Breast epithelium (tissue), 4 donors: ENCODE results near the gene OGA. TPM values are rescaled to one million over a fixed set of nuclear protein-coding genes. Genes with fewer than 3 reads are reported as not detected.

Experiments
- DNase-seq, 2 donors: peaks; one replicate each; pipeline ENCODE4 v3.0.0-alpha.2; 2019; ENCODE audit warnings: low spot score in 2 of 2
- H3K27ac ChIP-seq, 2 donors: fragments of 200-600 bp; sonication (generic) in 1 of 2; one replicate each; pipeline ENCODE4 v1.5.1; 2016 to 2019; ENCODE audit warnings: mild to moderate bottlenecking in 1 of 2
- H3K27me3 ChIP-seq, 2 donors: fragments of 200-600 bp; sonication (generic) in 1 of 2; one replicate each; pipeline versions ENCODE4 v1.5.1 to v1.6.0; 2017 to 2019; ENCODE audit warnings: control low read depth in 1 of 2, mild to moderate bottlenecking in 1 of 2
- H3K36me3 ChIP-seq: fragments of 200-600 bp; one replicate; pipeline ENCODE4 v1.5.1; 2019
- H3K4me1 ChIP-seq, 2 donors: fragments of 200-600 bp; sonication (generic); one replicate each; pipeline ENCODE4 v1.5.1; 2016 to 2019; ENCODE audit warnings: control low read depth in 1 of 2
- H3K4me3 ChIP-seq, 3 donors: fragments of 200-600 bp; sonication (generic); 1 replicate in 2 of 3; 2 replicates in 1 of 3; pipeline ENCODE4 v1.5.1; 2016 to 2019; ENCODE audit warnings: mild to moderate bottlenecking in 3 of 3, moderate library complexity in 2 of 3
- H3K9me3 ChIP-seq, 2 donors: fragments of 200-600 bp; sonication (generic) in 1 of 2; one replicate each; pipeline ENCODE4 v1.5.1; 2016 to 2019; ENCODE audit warnings: control low read depth in 1 of 2
- CTCF ChIP-seq, 3 donors: fragments of 450-650 bp; IDR thresholded peaks; one replicate each; pipeline ENCODE4 v1.5.1; 2016 to 2017; ENCODE audit warnings: antibody characterized with exemption in 3 of 3, mild to moderate bottlenecking in 3 of 3, moderate library complexity in 3 of 3
- POLR2A ChIP-seq: fragments of 450-650 bp; IDR thresholded peaks from one replicate; pipeline ENCODE4 v1.6.1; 2016; ENCODE audit warnings: antibody characterized with exemption, mild to moderate bottlenecking, moderate library complexity
- POLR2AphosphoS5 ChIP-seq, 3 donors: sonication (generic); formaldehyde crosslinking; IDR thresholded peaks; one replicate each; pipeline ENCODE4 v1.6.1; 2017; ENCODE audit warnings: antibody characterized with exemption in 3 of 3
- intact Hi-C: fragments of 100-400 bp; cut with DNase I; formaldehyde crosslinking; loops from one replicate; pipeline ENCODE4 v1.15.1; 2023; ENCODE audit warnings: low total_unique reads
- total RNA-seq, 3 donors: library from RNA; depleted of rRNA; stranded (reverse); fragments of >200 nt; gene quantifications; one replicate each; pipeline ENCODE4 v1.1.0, GENCODE V29; 2016

Gene OGA
- total RNA-seq, 3 donors from 2014 or later = 169 to 200 (median 181) TPM

- Histone ChIP-seq H3K27ac (no peak overlapping the region), H3K4me3 (no peak overlapping the region), H3K36me3 (no peaks in the 10 kb centered on the region), H3K9me3 (peaks cover 4 to 10% of the 10 kb centered on the region in 2 donors), H3K4me1 (no peaks in the 10 kb centered on the region), H3K27me3 (no peaks in the 10 kb centered on the region)
- intact Hi-C loops = no loop called here
- no peak for DNase-seq
- TF ChIP-seq CTCF (IDR thresholded peaks at IDR 0.05) = no peak
- TF ChIP-seq POLR2AphosphoS5 (IDR thresholded peaks at IDR 0.05) = no peak
- no peak for TF ChIP-seq POLR2A
Measured at GRCh38 chr10:101857802-101858476, 39.7 kb upstream of the OGA start.

GRCh38 chr10:101856626-101857025, 38.4 kb upstream of the OGA start:
- TF ChIP-seq POLR2AphosphoS5 (IDR thresholded peaks at IDR 0.05) = no peak
- TF ChIP-seq POLR2A = no peak
- no peak for TF ChIP-seq CTCF (IDR thresholded peaks at IDR 0.05)
- Histone ChIP-seq H3K4me1 (no peaks in the 10 kb centered on the region), H3K4me3 (no peak overlapping the region), H3K27ac (no peak overlapping the region), H3K27me3 (no peaks in the 10 kb centered on the region), H3K9me3 (peaks cover 4 to 10% of the 10 kb centered on the region in 2 donors), H3K36me3 (no peaks in the 10 kb centered on the region)
- no peak for DNase-seq
- intact Hi-C loops = no loop called here

GRCh38 chr10:101851411-101852116, 33.3 kb upstream of the OGA start:
- intact Hi-C loops = no loop called here
- Histone ChIP-seq H3K4me1 (no peaks in the 10 kb centered on the region), H3K27me3 (no peaks in the 10 kb centered on the region), H3K4me3 (no peak overlapping the region), H3K36me3 (no peaks in the 10 kb centered on the region), H3K9me3 (no peaks in the 10 kb centered on the region), H3K27ac (no peak overlapping the region)
- TF ChIP-seq POLR2AphosphoS5 (IDR thresholded peaks at IDR 0.05) (no peak), CTCF (IDR thresholded peaks at IDR 0.05) (no peak), POLR2A (no peak)
- no peak for DNase-seq

GRCh38 chr10:101850749-101851148, 32.5 kb upstream of the OGA start:
- Histone ChIP-seq H3K36me3 (no peaks in the 10 kb centered on the region), H3K4me1 (no peaks in the 10 kb centered on the region), H3K27ac (no peak overlapping the region), H3K9me3 (no peaks in the 10 kb centered on the region), H3K4me3 (no peak overlapping the region), H3K27me3 (no peaks in the 10 kb centered on the region)
- DNase-seq = no peak
- TF ChIP-seq CTCF (IDR thresholded peaks at IDR 0.05) = no peak
- no peak for TF ChIP-seq POLR2A
- no peak for TF ChIP-seq POLR2AphosphoS5 (IDR thresholded peaks at IDR 0.05)
- intact Hi-C loops = no loop called here

GRCh38 chr10:101848894-101849351, 30.7 kb upstream of the OGA start:
- TF ChIP-seq POLR2A (no peak), CTCF (IDR thresholded peaks at IDR 0.05) (no peak), POLR2AphosphoS5 (IDR thresholded peaks at IDR 0.05) (no peak)
- Histone ChIP-seq H3K27ac (no peak overlapping the region), H3K4me3 (no peak overlapping the region), H3K4me1 (no peaks in the 10 kb centered on the region), H3K9me3 (no peaks in the 10 kb centered on the region), H3K27me3 (no peaks in the 10 kb centered on the region), H3K36me3 (no peaks in the 10 kb centered on the region)
- intact Hi-C loops = no loop called here
- DNase-seq = no peak
